HG03045 (cell line): ENCODE results near the gene MCF2L.

Source experiments
- ATAC-seq: cut with Tn5 transposase; IDR thresholded peaks from one replicate; pipeline ENCODE4 v1.9.1; 2021; ENCODE audit warnings: mild to moderate bottlenecking, moderate library complexity; ENCODE audit not compliant: unreplicated experiment

MCF2L gene

GRCh38 chr13:113119166-113119821, 150.3 kb downstream of the MCF2L start:
- no peak for ATAC-seq

- no peak for ATAC-seq
Observed at GRCh38 chr13:113119822-113120189, 150.8 kb downstream of the MCF2L start.

- no peak for ATAC-seq
Observed at GRCh38 chr13:113120300-113121182, 151.5 kb downstream of the MCF2L start.

- no peak for ATAC-seq
Observed at GRCh38 chr13:113121183-113121927, 152.3 kb downstream of the MCF2L start.

GRCh38 chr13:113121928-113122471, 153.0 kb downstream of the MCF2L start:
- no peak for ATAC-seq

- no peak for ATAC-seq
Observed at GRCh38 chr13:113122550-113123225, 153.7 kb downstream of the MCF2L start, which contains the start of gene F10. F10 (plus strand) TSS chr13:113122799; CDS start chr13:113122856, 57 bp downstream.

- ATAC-seq = no peak
Observed at GRCh38 chr13:113123226-113124201, 154.5 kb downstream of the MCF2L start.

GRCh38 chr13:113124211-113124970, 155.4 kb downstream of the MCF2L start:
- ATAC-seq = no peak

- no peak for ATAC-seq
Observed at GRCh38 chr13:113125506-113126264, 156.7 kb downstream of the MCF2L start.

GRCh38 chr13:113126265-113127150, 157.5 kb downstream of the MCF2L start:
- ATAC-seq = no peak

GRCh38 chr13:113129480-113129879, 160.5 kb downstream of the MCF2L start:
- ATAC-seq = no peak

- ATAC-seq = no peak
Observed at GRCh38 chr13:113129921-113130750, 161.1 kb downstream of the MCF2L start.

- no peak for ATAC-seq
Observed at GRCh38 chr13:113135281-113135760, 166.3 kb downstream of the MCF2L start.

GRCh38 chr13:113137691-113138298, 168.8 kb downstream of the MCF2L start:
- ATAC-seq = no peak

- ATAC-seq = no peak
Observed at GRCh38 chr13:113138792-113139551, 170.0 kb downstream of the MCF2L start.
